T-helper 1 cell treated with Interleukin-12 subunit alpha and Interleukin-12 subunit beta and Interleukin-4 antibody, amounts not matched to agents 30 μg/mL and 1 μg/mL, for 36 hours (primary cell): ENCODE data around the gene SMPDL3B.
A peak's percentile ranks its signal among the peaks of the same experiment; 100 is the strongest.

Experiments
- H3K27ac Mint-ChIP-seq: one replicate; pipeline ENCODE4 v1.8.0; 2021; ENCODE audit warnings: mild to moderate bottlenecking, mixed read lengths
- H3K27me3 Mint-ChIP-seq: one replicate; pipeline ENCODE4 v1.8.0; 2021; ENCODE audit warnings: low read depth, mixed read lengths
- H3K36me3 Mint-ChIP-seq: one replicate; pipeline ENCODE4 v1.8.0; 2021; ENCODE audit warnings: low read depth, mixed read lengths
- H3K4me1 Mint-ChIP-seq: one replicate; pipeline ENCODE4 v1.8.0; 2021; ENCODE audit warnings: low read depth, mixed read lengths
- H3K4me3 Mint-ChIP-seq: one replicate; pipeline ENCODE4 v1.8.0; 2021; ENCODE audit warnings: mild to moderate bottlenecking, moderate library complexity, mixed read lengths
- H3K9me3 Mint-ChIP-seq: one replicate; pipeline ENCODE4 v1.8.0; 2021; ENCODE audit warnings: mixed read lengths

The SMPDL3B gene

GRCh38 chr1:27934818-27935549 lies at the start of gene SMPDL3B:
SMPDL3B (plus strand) TSS chr1:27935000; CDS start chr1:27935184, 184 bp downstream.
- peaks cover 1% of the 10 kb centered on the region for H3K36me3 Mint-ChIP-seq
- peak within 1 kb of the TSS; percentile 61 for H3K4me3 Mint-ChIP-seq
- peaks cover 14% of the 10 kb centered on the region for H3K27me3 Mint-ChIP-seq
- no peaks in the 10 kb centered on the region for H3K9me3 Mint-ChIP-seq
- H3K4me1 Mint-ChIP-seq = peaks cover 35% of the 10 kb centered on the region
- peak within 1 kb of the TSS; percentile 10 for H3K27ac Mint-ChIP-seq

- Mint-ChIP-seq H3K4me3 (no peak overlapping the region), H3K9me3 (no peaks in the 10 kb centered on the region), H3K27me3 (no peaks in the 10 kb centered on the region), H3K27ac (peak overlapping the region; percentile 67), H3K36me3 (peaks cover 66% of the 10 kb centered on the region), H3K4me1 (peaks cover 55% of the 10 kb centered on the region)
Measured at GRCh38 chr1:27885114-27885528, 49.7 kb upstream of the SMPDL3B start.

GRCh38 chr1:27885621-27886352 lies 49.0 kb upstream of the SMPDL3B start:
- Mint-ChIP-seq H3K27me3 (no peaks in the 10 kb centered on the region), H3K4me3 (peak overlapping the region; percentile 70), H3K27ac (peak overlapping the region; percentile 92), H3K9me3 (no peaks in the 10 kb centered on the region), H3K4me1 (peaks cover 61% of the 10 kb centered on the region), H3K36me3 (peaks cover 69% of the 10 kb centered on the region)

- peak overlapping the region; percentile 92 for H3K27ac Mint-ChIP-seq
- peaks cover 73% of the 10 kb centered on the region for H3K36me3 Mint-ChIP-seq
- H3K27me3 Mint-ChIP-seq = no peaks in the 10 kb centered on the region
- H3K9me3 Mint-ChIP-seq = no peaks in the 10 kb centered on the region
- H3K4me3 Mint-ChIP-seq = peak overlapping the region; percentile 70
- peaks cover 66% of the 10 kb centered on the region for H3K4me1 Mint-ChIP-seq
Measured at GRCh38 chr1:27886353-27886679, 48.5 kb upstream of the SMPDL3B start.

- Mint-ChIP-seq H3K4me3 (peak overlapping the region; percentile 70), H3K4me1 (peaks cover 70% of the 10 kb centered on the region), H3K9me3 (no peaks in the 10 kb centered on the region), H3K27me3 (no peaks in the 10 kb centered on the region), H3K36me3 (peaks cover 74% of the 10 kb centered on the region), H3K27ac (peak overlapping the region; percentile 92)
Measured at GRCh38 chr1:27886744-27887143, 48.1 kb upstream of the SMPDL3B start.

- Mint-ChIP-seq H3K27ac (peak overlapping the region; percentile 92), H3K36me3 (peaks cover 77% of the 10 kb centered on the region), H3K27me3 (no peaks in the 10 kb centered on the region), H3K4me1 (peaks cover 77% of the 10 kb centered on the region), H3K9me3 (no peaks in the 10 kb centered on the region), H3K4me3 (peak overlapping the region; percentile 70)
Measured at GRCh38 chr1:27887215-27888021, 47.4 kb upstream of the SMPDL3B start.

GRCh38 chr1:27889506-27889905 lies 45.3 kb upstream of the SMPDL3B start:
- Mint-ChIP-seq H3K36me3 (peaks cover 76% of the 10 kb centered on the region), H3K4me1 (peaks cover 70% of the 10 kb centered on the region), H3K27me3 (no peaks in the 10 kb centered on the region), H3K4me3 (no peak overlapping the region), H3K9me3 (no peaks in the 10 kb centered on the region), H3K27ac (peak overlapping the region; percentile 71)

- Mint-ChIP-seq H3K9me3 (no peaks in the 10 kb centered on the region), H3K27ac (peak overlapping the region; percentile 95), H3K27me3 (no peaks in the 10 kb centered on the region), H3K4me3 (peak overlapping the region; percentile 62), H3K36me3 (peaks cover 72% of the 10 kb centered on the region), H3K4me1 (peaks cover 56% of the 10 kb centered on the region)
Measured at GRCh38 chr1:27891196-27891889, 43.5 kb upstream of the SMPDL3B start.

GRCh38 chr1:27894521-27894920 lies 40.3 kb upstream of the SMPDL3B start:
- H3K27me3 Mint-ChIP-seq = no peaks in the 10 kb centered on the region
- H3K36me3 Mint-ChIP-seq = peaks cover 57% of the 10 kb centered on the region
- peak overlapping the region; percentile 33 for H3K27ac Mint-ChIP-seq

GRCh38 chr1:27906759-27907158 lies 28.0 kb upstream of the SMPDL3B start:
- no peak overlapping the region for H3K4me3 Mint-ChIP-seq
- H3K36me3 Mint-ChIP-seq = peaks cover 21% of the 10 kb centered on the region
- peaks cover 4% of the 10 kb centered on the region for H3K4me1 Mint-ChIP-seq
- H3K9me3 Mint-ChIP-seq = no peaks in the 10 kb centered on the region
- H3K27ac Mint-ChIP-seq = no peak overlapping the region
- H3K27me3 Mint-ChIP-seq = no peaks in the 10 kb centered on the region

More at GRCh38 chr1:27894521-27894920, 40.3 kb upstream of the SMPDL3B start:
- no peaks in the 10 kb centered on the region for H3K9me3 Mint-ChIP-seq
- H3K4me3 Mint-ChIP-seq = no peak overlapping the region
- H3K4me1 Mint-ChIP-seq = peaks cover 36% of the 10 kb centered on the region

GRCh38 chr1:27912429-27912828 lies 22.4 kb upstream of the SMPDL3B start:
- peaks cover 14% of the 10 kb centered on the region for H3K4me1 Mint-ChIP-seq
- H3K36me3 Mint-ChIP-seq = peaks cover 18% of the 10 kb centered on the region
- peaks cover 3% of the 10 kb centered on the region for H3K27me3 Mint-ChIP-seq
- H3K27ac Mint-ChIP-seq = peak overlapping the region; percentile 76
- peak overlapping the region; percentile 28 for H3K4me3 Mint-ChIP-seq
- peaks cover 5% of the 10 kb centered on the region for H3K9me3 Mint-ChIP-seq

- peak overlapping the region; percentile 99 for H3K27ac Mint-ChIP-seq
- H3K9me3 Mint-ChIP-seq = peaks cover 5% of the 10 kb centered on the region
- peaks cover 14% of the 10 kb centered on the region for H3K4me1 Mint-ChIP-seq
- peak overlapping the region; percentile 99 for H3K4me3 Mint-ChIP-seq
- H3K27me3 Mint-ChIP-seq = peaks cover 20% of the 10 kb centered on the region
- H3K36me3 Mint-ChIP-seq = peaks cover 11% of the 10 kb centered on the region
Measured at GRCh38 chr1:27915082-27915575, 19.7 kb upstream of the SMPDL3B start.

- Mint-ChIP-seq H3K27me3 (peaks cover 24% of the 10 kb centered on the region), H3K36me3 (no peaks in the 10 kb centered on the region), H3K4me1 (no peaks in the 10 kb centered on the region), H3K4me3 (no peak overlapping the region), H3K27ac (no peak overlapping the region), H3K9me3 (no peaks in the 10 kb centered on the region)
Measured at GRCh38 chr1:27922272-27922671, 12.5 kb upstream of the SMPDL3B start.
